ENCODE data around the gene NF1. TPM values are rescaled to one million over a fixed set of nuclear protein-coding genes. Genes with fewer than 3 reads are reported as not detected.

Gene NF1
- polyA plus RNA-seq, 2 of the 4 experiments (the other 2 are of a cell fraction) = 15.9 to 73.2 TPM

- H3K9me3 ChIP-seq = no peaks in the 10 kb centered on the region
- ChIA-PET POLR2A (no interaction called here), CTCF (interaction anchor here (1.6 to 5.7 kb wide), 3 partner anchors 9 to 430 kb away, joined by 3 to 29 read pairs (median 6); no protein-coding TSS in a partner anchor)
- 40% methylated on average over 6 of the region's 6 CpGs for WGBS (ENCODE audit: missing lambda C conversion rate)
- no peak overlapping the region for H3K27ac ChIP-seq
- TF ChIP-seq PHF8 (IDR thresholded peaks at IDR 0.05; ENCODE audit: borderline replicate concordance, low read depth) = no peak
- TF ChIP-seq GATA3 (IDR thresholded peaks at IDR 0.05; ENCODE audit: borderline replicate concordance) = no peak
- TF ChIP-seq FOXS1 (CRISPR knock-in tag; IDR thresholded peaks at IDR 0.05) = no peak
- no peak for TF ChIP-seq CBX2 (IDR thresholded peaks at IDR 0.05; ENCODE audit: borderline replicate concordance, low read depth)
- TF ChIP-seq E2F6 (IDR thresholded peaks at IDR 0.05; ENCODE audit: borderline replicate concordance, low read depth) = no peak
- no peak for TF ChIP-seq EHMT2 (IDR thresholded peaks at IDR 0.05; ENCODE audit: low read depth)
- TF ChIP-seq MAX (IDR thresholded peaks at IDR 0.05) = no peak
- no peak for TF ChIP-seq ZSCAN20 (CRISPR knock-in tag; IDR thresholded peaks at IDR 0.05)
- TF ChIP-seq BCL3 (IDR thresholded peaks at IDR 0.05) = no peak
- no peak for TF ChIP-seq HOXA7 (CRISPR knock-in tag; IDR thresholded peaks at IDR 0.05)
- TF ChIP-seq RAD21 (conservative IDR thresholded peaks at IDR 0.05 in 1 of 2, IDR thresholded peaks at IDR 0.05 in 1 of 2) = no peak
- no peak for TF ChIP-seq POLR2A (IDR thresholded peaks at IDR 0.05; ENCODE audit: low read length)
- no peak for TF ChIP-seq MAZ (IDR thresholded peaks at IDR 0.05; ENCODE audit: borderline replicate concordance, low read depth, low read length)
- no peak for TF ChIP-seq ELK1 (IDR thresholded peaks at IDR 0.05; ENCODE audit: low read depth, low read length)
- TF ChIP-seq RCOR1 (IDR thresholded peaks at IDR 0.05; ENCODE audit: low read depth, low read length) = no peak
- ATAC-seq (no peak), FAIRE-seq (no peak), DNase-seq (ENCODE audit: low read depth in 1 of 2, low spot score in 1 of 2) (no peak)
- H3K4me3 ChIP-seq = no peak overlapping the region
- H3K4me2 ChIP-seq = no peak overlapping the region
- H3K4me1 ChIP-seq = no peaks in the 10 kb centered on the region
Measured at GRCh38 chr17:31412511-31412910, 317.7 kb downstream of the NF1 start.

- H3K4me2 ChIP-seq = no peak overlapping the region
- 77% methylated on average over 14 of the region's 15 CpGs for WGBS (ENCODE audit: missing lambda C conversion rate)
- TF ChIP-seq EHF (CRISPR knock-in tag; IDR thresholded peaks at IDR 0.05) = no peak
- no peak for TF ChIP-seq HOXA7 (CRISPR knock-in tag; IDR thresholded peaks at IDR 0.05)
- TF ChIP-seq SMC3 (IDR thresholded peaks at IDR 0.05) = no peak
- TF ChIP-seq ELK1 (IDR thresholded peaks at IDR 0.05; ENCODE audit: low read depth, low read length) = no peak
- TF ChIP-seq MAZ (IDR thresholded peaks at IDR 0.05; ENCODE audit: borderline replicate concordance, low read depth, low read length) = no peak
- no peak for TF ChIP-seq NPAS2 (CRISPR knock-in tag; IDR thresholded peaks at IDR 0.05; ENCODE audit: borderline replicate concordance)
- TF ChIP-seq CTCF (IDR thresholded peaks at IDR 0.05) = no peak
- TF ChIP-seq MYC (IDR thresholded peaks at IDR 0.05; ENCODE audit: borderline replicate concordance, low read length) = no peak
- no peak for TF ChIP-seq TFCP2L1 (CRISPR knock-in tag; IDR thresholded peaks at IDR 0.05)
- TF ChIP-seq ZSCAN20 (CRISPR knock-in tag; IDR thresholded peaks at IDR 0.05) = no peak
- no peak for TF ChIP-seq CHD4 (IDR thresholded peaks at IDR 0.05; ENCODE audit: borderline replicate concordance)
- no peak for TF ChIP-seq POLR2AphosphoS2 (conservative IDR thresholded peaks at IDR 0.05; ENCODE audit: low read length)
- no peak for TF ChIP-seq KDM5A (IDR thresholded peaks at IDR 0.05)
- TF ChIP-seq TP53 (CRISPR knock-in tag; IDR thresholded peaks at IDR 0.05) = no peak
- no peak for TF ChIP-seq E2F6 (IDR thresholded peaks at IDR 0.05; ENCODE audit: borderline replicate concordance, low read depth)
- TF ChIP-seq EP300 (IDR thresholded peaks at IDR 0.05) = no peak
- no peak for TF ChIP-seq ESRRA (IDR thresholded peaks at IDR 0.05; ENCODE audit: borderline replicate concordance, low read length)
- no peak for TF ChIP-seq BHLHE40 (IDR thresholded peaks at IDR 0.05; ENCODE audit: low read depth, low read length)
- ATAC-seq = no peak
- H3K4me3 ChIP-seq = no peak overlapping the region
- ChIA-PET POLR2A (no interaction called here), CTCF (interaction anchor here (1.6 to 5.9 kb wide), 5 partner anchors 9 to 429 kb away, joined by 3 to 29 read pairs (median 6); no protein-coding TSS in a partner anchor)
- no peaks in the 10 kb centered on the region for H3K9me3 ChIP-seq
- no peak for FAIRE-seq
- no peak for DNase-seq (ENCODE audit: low read depth in 1 of 2, low spot score in 1 of 2)
- no peaks in the 10 kb centered on the region for H3K4me1 ChIP-seq
- H3K27ac ChIP-seq = no peak overlapping the region
Measured at GRCh38 chr17:31413081-31413799, 318.5 kb downstream of the NF1 start.
